GM11168 (cell line): Measurements from ENCODE around the gene COL12A1.

ENCODE experiments used
- in situ Hi-C: fragments of 300-500 bp; cut with MboI; formaldehyde crosslinking; loops from one replicate; pipeline ENCODE4 v1.12.0; 2022; ENCODE audit warnings: low sequenced_read_pairs; ENCODE audit not compliant: unreplicated experiment

COL12A1 gene

GRCh38 chr6:75150685-75151412 lies 55.0 kb downstream of the COL12A1 start:
- in situ Hi-C loops, result no loop called here

- in situ Hi-C loops, result no loop called here
These were observed 56.2 kb downstream of the COL12A1 start for GRCh38 chr6:75149696-75150095.

- in situ Hi-C loops, result no loop called here
These were observed 56.6 kb downstream of the COL12A1 start for GRCh38 chr6:75149240-75149639.

GRCh38 chr6:75147512-75147911 lies 58.3 kb downstream of the COL12A1 start:
- in situ Hi-C loops, result no loop called here

GRCh38 chr6:75145976-75146375 lies 59.9 kb downstream of the COL12A1 start:
- in situ Hi-C loops, result no loop called here

- in situ Hi-C loops, result no loop called here
These were observed 60.6 kb downstream of the COL12A1 start for GRCh38 chr6:75145211-75145610.

- in situ Hi-C loops, result no loop called here
These were observed 61.5 kb downstream of the COL12A1 start for GRCh38 chr6:75144386-75144785.

GRCh38 chr6:75143191-75143590 lies 62.7 kb downstream of the COL12A1 start:
- in situ Hi-C loops, result no loop called here

GRCh38 chr6:75142721-75143120 lies 63.1 kb downstream of the COL12A1 start:
- in situ Hi-C loops, result no loop called here

GRCh38 chr6:75135876-75136275 lies 70.0 kb downstream of the COL12A1 start:
- in situ Hi-C loops, result no loop called here

GRCh38 chr6:75135450-75135849 lies 70.4 kb downstream of the COL12A1 start:
- in situ Hi-C loops, result no loop called here

- in situ Hi-C loops, result no loop called here
These were observed 75.1 kb downstream of the COL12A1 start for GRCh38 chr6:75130784-75131183.

- in situ Hi-C loops, result no loop called here
These were observed 76.8 kb downstream of the COL12A1 start for GRCh38 chr6:75128878-75129570.

GRCh38 chr6:75126518-75126917 lies 79.3 kb downstream of the COL12A1 start:
- in situ Hi-C loops, result no loop called here

GRCh38 chr6:75124983-75125382 lies 80.9 kb downstream of the COL12A1 start:
- in situ Hi-C loops, result no loop called here

- in situ Hi-C loops, result no loop called here
These were observed 81.8 kb downstream of the COL12A1 start for GRCh38 chr6:75124085-75124484.

GRCh38 chr6:75118925-75119515 lies 86.8 kb downstream of the COL12A1 start:
- in situ Hi-C loops, result no loop called here

GRCh38 chr6:75117701-75118100 lies 88.2 kb downstream of the COL12A1 start:
- in situ Hi-C loops, result no loop called here

- in situ Hi-C loops, result no loop called here
These were observed 88.9 kb downstream of the COL12A1 start for GRCh38 chr6:75116946-75117345.

- in situ Hi-C loops, result no loop called here
These were observed 90.4 kb downstream of the COL12A1 start for GRCh38 chr6:75115481-75115880.

- in situ Hi-C loops, result no loop called here
These were observed 91.0 kb downstream of the COL12A1 start for GRCh38 chr6:75114806-75115205.
